Epithelial cell of esophagus (primary cell): ENCODE measurements around the gene MAPRE3.

ENCODE experiments used
- DNase-seq: peaks from one replicate; pipeline ENCODE4 v3.0.0; 2010; ENCODE audit warnings: low read depth
- H3K4me3 ChIP-seq: 2 replicates; pipeline ENCODE4 v1.5.1; 2011; ENCODE audit warnings: mild to moderate bottlenecking, low read length, control low read depth
- TF ChIP-seq, protein P1 (sequence below): IDR thresholded peaks from 2 replicates; pipeline ENCODE4 v1.5.1; 2011; ENCODE audit warnings: low read depth, mild to moderate bottlenecking, low read length, control low read depth, inconsistent platforms; ENCODE audit not compliant: insufficient read depth; ENCODE audit errors: missing control alignments

Gene MAPRE3

DNA sequence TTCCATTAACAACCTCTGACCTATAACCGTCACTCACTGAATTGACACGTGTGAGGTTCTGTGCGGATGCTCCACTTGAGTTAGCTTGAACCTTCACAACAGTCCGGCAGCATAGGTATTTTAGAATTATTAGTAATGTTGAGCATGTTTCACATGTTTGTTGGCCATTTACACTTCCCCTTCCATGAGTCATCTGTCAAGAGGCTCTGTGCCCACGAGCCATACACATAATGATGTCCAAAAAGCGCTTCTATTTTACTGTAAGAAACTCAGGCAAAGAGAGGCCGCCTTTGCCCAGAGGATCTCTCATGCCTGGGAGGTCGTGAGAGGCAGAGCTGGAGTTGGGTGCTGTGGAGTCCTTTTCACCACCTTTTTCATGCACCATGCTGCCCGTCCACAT lies 33.4 kb downstream of the MAPRE3 start:
- H3K4me3 ChIP-seq, result no peak overlapping the region
- TF ChIP-seq, protein P1, sequence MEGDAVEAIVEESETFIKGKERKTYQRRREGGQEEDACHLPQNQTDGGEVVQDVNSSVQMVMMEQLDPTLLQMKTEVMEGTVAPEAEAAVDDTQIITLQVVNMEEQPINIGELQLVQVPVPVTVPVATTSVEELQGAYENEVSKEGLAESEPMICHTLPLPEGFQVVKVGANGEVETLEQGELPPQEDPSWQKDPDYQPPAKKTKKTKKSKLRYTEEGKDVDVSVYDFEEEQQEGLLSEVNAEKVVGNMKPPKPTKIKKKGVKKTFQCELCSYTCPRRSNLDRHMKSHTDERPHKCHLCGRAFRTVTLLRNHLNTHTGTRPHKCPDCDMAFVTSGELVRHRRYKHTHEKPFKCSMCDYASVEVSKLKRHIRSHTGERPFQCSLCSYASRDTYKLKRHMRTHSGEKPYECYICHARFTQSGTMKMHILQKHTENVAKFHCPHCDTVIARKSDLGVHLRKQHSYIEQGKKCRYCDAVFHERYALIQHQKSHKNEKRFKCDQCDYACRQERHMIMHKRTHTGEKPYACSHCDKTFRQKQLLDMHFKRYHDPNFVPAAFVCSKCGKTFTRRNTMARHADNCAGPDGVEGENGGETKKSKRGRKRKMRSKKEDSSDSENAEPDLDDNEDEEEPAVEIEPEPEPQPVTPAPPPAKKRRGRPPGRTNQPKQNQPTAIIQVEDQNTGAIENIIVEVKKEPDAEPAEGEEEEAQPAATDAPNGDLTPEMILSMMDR, result no peak
- peak; percentile 47 for DNase-seq

DNA sequence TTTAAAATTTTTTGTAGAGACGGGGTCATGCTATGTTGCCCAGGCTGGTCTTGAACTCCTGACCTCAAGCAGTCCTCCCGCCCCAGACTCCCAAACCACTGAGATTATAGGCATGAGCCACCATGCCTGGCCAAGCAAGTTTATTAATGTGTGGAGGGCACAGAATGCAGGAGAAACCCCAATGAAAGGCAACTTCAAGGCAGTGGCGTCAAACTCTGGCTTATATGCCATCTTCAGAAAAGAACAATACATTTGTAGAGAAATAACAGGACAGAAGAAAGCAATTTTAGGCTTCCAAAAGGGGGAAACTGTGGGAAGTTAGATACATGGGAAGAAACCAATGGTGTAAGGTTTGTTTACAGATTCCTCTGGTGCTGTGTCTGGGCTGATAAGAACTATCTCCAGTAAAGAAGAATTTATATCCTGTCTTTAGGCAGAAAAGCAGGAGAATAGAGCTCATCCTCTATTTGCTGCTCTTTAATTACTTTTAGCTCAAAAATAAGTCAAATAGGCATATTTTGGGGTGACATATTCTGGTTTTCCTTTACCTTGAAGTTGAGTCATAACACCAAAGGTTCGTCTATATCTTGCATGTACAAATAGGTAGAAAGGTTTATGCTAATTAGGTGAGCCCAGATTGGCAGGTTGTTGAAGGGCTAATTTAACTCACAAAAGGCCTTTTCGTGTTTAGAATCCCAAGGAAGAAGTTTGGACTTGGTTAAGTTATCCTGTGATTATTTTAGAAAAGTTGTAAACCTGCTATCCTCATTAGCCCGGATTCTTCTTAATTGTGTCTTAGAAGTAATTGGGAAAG lies 36.4 kb downstream of the MAPRE3 start:
- TF ChIP-seq, protein P1, result no peak

DNA sequence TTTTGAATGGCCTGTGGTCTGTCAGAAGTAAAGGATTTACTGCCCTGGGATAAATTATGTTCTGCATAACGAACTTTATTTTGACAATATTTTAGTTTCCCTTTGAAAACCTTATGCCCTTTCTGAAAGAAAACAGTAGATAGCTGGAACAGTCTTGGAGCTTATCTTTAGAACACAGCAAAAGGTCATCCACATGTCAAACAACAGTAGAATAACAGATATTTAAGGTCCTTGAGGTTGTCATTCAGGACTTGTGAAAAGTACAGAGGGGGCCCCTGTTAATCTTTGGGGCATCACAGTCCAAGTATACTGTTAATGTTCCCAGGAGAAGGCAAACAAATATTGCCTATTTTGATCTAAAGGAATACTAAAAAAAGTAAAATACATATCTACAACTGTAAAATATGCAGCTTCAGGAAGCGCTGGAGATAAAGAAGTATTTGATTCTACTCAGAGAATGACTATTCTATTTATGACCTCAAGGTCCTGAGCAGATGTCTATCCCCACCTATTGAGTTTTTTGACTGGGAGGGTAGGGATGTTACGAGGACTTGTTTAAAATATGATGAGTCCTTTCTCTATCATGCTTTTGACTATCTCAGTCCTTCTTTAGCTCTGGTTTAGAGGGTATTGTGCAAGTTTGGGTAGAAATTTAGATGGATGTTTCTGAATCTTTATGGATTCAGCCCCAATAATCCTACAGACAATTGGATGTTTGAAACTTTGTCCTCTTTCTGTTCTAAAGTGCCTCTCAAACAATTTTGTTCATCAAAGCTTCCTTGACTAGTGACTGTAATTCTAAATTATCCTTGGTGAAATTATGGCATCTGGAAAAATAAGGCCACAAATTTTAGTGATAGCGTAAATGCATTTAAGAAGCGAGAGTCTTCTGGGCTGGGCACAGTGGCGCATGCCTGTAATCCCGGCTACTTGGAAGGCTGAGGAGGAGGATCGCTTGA lies 37.3 kb downstream of the MAPRE3 start:
- TF ChIP-seq, protein P1, result no peak
- no peak overlapping the region for H3K4me3 ChIP-seq
- no peak for DNase-seq

More for the DNA sequence above, 36.4 kb downstream of the MAPRE3 start:
- H3K4me3 ChIP-seq, result no peak overlapping the region
- DNase-seq, result no peak

DNA sequence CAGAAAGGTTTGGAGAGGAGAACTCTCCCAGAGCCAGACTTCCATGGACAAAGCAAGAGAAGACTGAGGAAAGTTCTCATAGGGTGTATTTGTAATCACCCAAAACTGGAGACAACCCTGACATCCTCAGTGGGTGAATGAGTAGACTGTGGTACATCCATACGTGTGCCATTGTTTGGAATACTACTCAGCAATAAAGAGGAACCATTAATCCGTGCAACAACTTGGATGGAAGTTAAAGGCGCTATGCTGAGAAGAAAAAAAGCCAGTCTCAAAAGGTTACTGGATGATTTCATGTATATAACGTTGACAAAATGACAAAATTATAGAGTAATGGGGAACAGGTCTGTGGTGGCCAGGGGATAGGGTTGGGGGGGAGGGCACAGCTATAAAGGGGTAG lies 38.2 kb downstream of the MAPRE3 start:
- no peak for DNase-seq
- TF ChIP-seq, protein P1, result no peak
- H3K4me3 ChIP-seq, result no peak overlapping the region

DNA sequence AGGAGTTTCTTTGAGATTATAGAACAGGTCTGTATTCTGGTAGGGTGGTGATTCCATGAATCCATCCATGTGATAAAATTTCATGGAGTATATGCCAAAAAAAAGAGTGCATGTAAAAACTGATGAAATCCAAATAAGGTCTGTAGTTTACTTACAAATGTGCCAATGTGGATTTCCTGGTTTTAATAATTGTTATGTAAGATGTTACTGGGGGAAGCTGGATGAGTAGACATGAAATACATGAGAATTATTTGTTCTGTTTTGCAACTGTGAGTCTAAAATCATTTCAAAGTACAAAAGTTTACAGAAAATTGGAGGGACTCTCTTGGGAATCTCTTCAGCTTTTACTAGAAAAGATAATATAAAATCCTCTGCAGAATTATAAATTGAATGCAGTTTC lies 38.6 kb downstream of the MAPRE3 start:
- no peak overlapping the region for H3K4me3 ChIP-seq
- TF ChIP-seq, protein P1, result no peak
- DNase-seq, result no peak

DNA sequence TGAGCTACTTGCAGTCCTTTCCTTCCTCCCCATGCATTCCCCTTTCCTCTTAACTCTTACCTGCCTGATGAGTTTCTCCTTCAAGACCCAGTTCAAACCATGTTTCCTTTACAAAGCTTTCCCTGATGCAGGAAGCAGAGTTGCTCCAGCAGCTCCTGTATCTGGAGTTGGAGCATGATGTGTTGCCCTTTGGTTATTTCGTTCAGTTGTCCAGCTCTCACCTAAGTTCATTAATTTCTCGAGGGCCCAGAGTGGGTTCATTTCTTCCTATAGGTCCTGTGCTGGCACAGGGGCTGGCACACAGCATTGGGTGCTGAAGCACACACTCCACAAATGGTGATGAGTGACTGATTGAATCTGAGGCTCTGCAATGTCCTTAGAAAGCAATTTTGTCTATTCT lies 39.3 kb downstream of the MAPRE3 start:
- TF ChIP-seq, protein P1, result no peak
- no peak overlapping the region for H3K4me3 ChIP-seq

More for the DNA sequence above, 39.3 kb downstream of the MAPRE3 start:
- no peak for DNase-seq
